Spleen (tissue), 11 donors: ENCODE measurements around the gene CNN3. TPM values are rescaled to one million over a fixed set of nuclear protein-coding genes. Genes with fewer than 3 reads are reported as not detected.

ENCODE experiments used
- DNase-seq: peaks from one replicate; pipeline ENCODE4 v3.0.0-alpha.2; 2020
- H3K27ac ChIP-seq, 8 donors: fragments of 200-600 bp; sonication (generic) in 7 of 8; 1 replicate in 4 of 8; 2 replicates in 4 of 8; pipeline versions ENCODE4 v1.5.0 to v1.8.0; 2016 to 2021; ENCODE audit warnings: inconsistent platforms in 4 of 8, mild to moderate bottlenecking in 4 of 8, moderate library complexity in 1 of 8
- H3K27me3 ChIP-seq, 7 donors: fragments of 200-600 bp; sonication (generic) in 6 of 7; replicated peaks in 1 of 7; 1 replicate in 4 of 7; 2 replicates in 3 of 7; pipeline versions ENCODE4 v1.5.0 to v1.8.0; 2016 to 2021; ENCODE audit warnings: inconsistent platforms in 3 of 7, mild to moderate bottlenecking in 1 of 7
- H3K36me3 ChIP-seq, 6 donors: fragments of 200-600 bp; sonication (generic) in 5 of 6; 1 replicate in 4 of 6; 2 replicates in 2 of 6; pipeline versions ENCODE4 v1.5.0 to v1.8.0; 2016 to 2021; ENCODE audit warnings: inconsistent platforms in 2 of 6
- H3K4me1 ChIP-seq, 6 donors: fragments of 200-600 bp; sonication (generic) in 5 of 6; 1 replicate in 3 of 6; 2 replicates in 3 of 6; pipeline versions ENCODE4 v1.5.0 to v1.8.0; 2016 to 2021; ENCODE audit warnings: inconsistent platforms in 3 of 6
- H3K4me3 ChIP-seq, 8 donors: fragments of 200-600 bp; sonication (generic) in 7 of 8; 1 replicate in 4 of 8; 2 replicates in 4 of 8; pipeline versions ENCODE4 v1.5.0 to v1.8.0; 2016 to 2021; ENCODE audit warnings: inconsistent platforms in 4 of 8, mild to moderate bottlenecking in 4 of 8, moderate library complexity in 2 of 8
- H3K9me3 ChIP-seq, 8 donors: fragments of 200-600 bp; sonication (generic) in 7 of 8; 1 replicate in 4 of 8; 2 replicates in 4 of 8; pipeline versions ENCODE4 v1.5.0 to v1.8.0; 2016 to 2021; ENCODE audit warnings: inconsistent platforms in 4 of 8
- CTCF ChIP-seq, 11 experiments: fragments of 200-600 bp in 7 of 11; fragments of 450-650 bp in 4 of 11; sonication (generic) in 4 of 11; IDR thresholded peaks in 8 of 11; conservative IDR thresholded peaks in 3 of 11; 1 replicate in 7 of 11; 2 replicates in 4 of 11; pipeline versions ENCODE4 v1.4.0 to v1.8.0; 2016 to 2021; ENCODE audit warnings: antibody characterized with exemption in 11 of 11, inconsistent platforms in 4 of 11, mild to moderate bottlenecking in 1 of 11
- POLR2A ChIP-seq, 3 donors: fragments of 450-650 bp; IDR thresholded peaks; one replicate each; pipeline ENCODE4 v1.5.1; 2017; ENCODE audit warnings: antibody characterized with exemption in 3 of 3, mild to moderate bottlenecking in 1 of 3
- POLR2AphosphoS5 ChIP-seq, 3 donors: sonication (generic); formaldehyde crosslinking; IDR thresholded peaks; one replicate each; pipeline ENCODE4 v1.5.1; 2017; ENCODE audit warnings: antibody characterized with exemption in 3 of 3
- WGBS, 5 donors: extraction: QIAGEN DNeasy Blood & Tissue Kit in 3 of 5; methylation state at CpG; one replicate each; pipeline versions ENCODE4 v1.1.5 to v1.1.7; 2013 to 2018; 5-methylcytosine and 5-hydroxymethylcytosine counted together
- intact Hi-C: fragments of 100-400 bp; cut with DNase I; formaldehyde crosslinking; loops from one replicate; pipeline ENCODE4 v1.15.0; 2023; ENCODE audit warnings: low total_unique reads
- polyA plus RNA-seq, 3 donors: library from polyadenylated mRNA; stranded (reverse); fragments of 200-250 nt; gene quantifications; one replicate each; pipeline ENCODE4 v1.2.1, GENCODE V29; 2013
- total RNA-seq, 7 donors: library from RNA; depleted of rRNA in 3 of 7; stranded (reverse); fragments of >200 nt in 3 of 7; fragmentation: NEBNext Ultra II Directional in 4 of 7; extraction: Animal tissue kit (Norgen Biotek cat#: 25700) in 4 of 7; gene quantifications; one replicate each; pipeline versions ENCODE4 v1.1.0 to v1.2.1, GENCODE V29; 2016 to 2021
- donor health status: healthy with polysubstance abuse.
- donor health status: DM: no; HTN: no; CAD: no; lungs with moderate emphysema.
- donor health status: DM: no; HTN: no; CAD: no.
- donor health status: Bipolar disorder and iron deficiency.
- donor health status: healthy.
- donor health status: DM: no; HTN: no; CAD: no.
- donor health status: DM: yes; HTN: yes; CAD: no.

Gene CNN3
- total and polyA plus RNA-seq, 10 donors = 27.4 to 124 (median 105) TPM

GRCh38 chr1:94949681-94950661 lies 23.1 kb upstream of the CNN3 start:
- WGBS, 5 donors = 82 to 87% (median 85%) methylated on average over 4 of the region's 4 CpGs
- H3K27me3 ChIP-seq = no peaks in the 10 kb centered on the region
- H3K27ac ChIP-seq = no peak overlapping the region
- no peaks in the 10 kb centered on the region for H3K9me3 ChIP-seq
- H3K4me1 ChIP-seq = peaks cover 0 to 8% (median 0%) of the 10 kb centered on the region in 6 donors
- H3K36me3 ChIP-seq = no peaks in the 10 kb centered on the region
- intact Hi-C loops = no loop called here
- H3K4me3 ChIP-seq = no peak overlapping the region
- no peak for TF ChIP-seq POLR2A (IDR thresholded peaks at IDR 0.05)
- TF ChIP-seq CTCF (IDR thresholded peaks at IDR 0.05 in 8 of 11, conservative IDR thresholded peaks at IDR 0.05 in 3 of 11) = no peak
- no peak for TF ChIP-seq POLR2AphosphoS5 (IDR thresholded peaks at IDR 0.05)
- DNase-seq = no peak

GRCh38 chr1:94947437-94947836 lies 20.5 kb upstream of the CNN3 start:
- Histone ChIP-seq H3K4me1 (no peaks in the 10 kb centered on the region), H3K9me3 (no peaks in the 10 kb centered on the region), H3K36me3 (no peaks in the 10 kb centered on the region), H3K4me3 (no peak overlapping the region), H3K27me3 (no peaks in the 10 kb centered on the region), H3K27ac (no peak overlapping the region)
- no peak for DNase-seq
- no peak for TF ChIP-seq CTCF (IDR thresholded peaks at IDR 0.05 in 8 of 11, conservative IDR thresholded peaks at IDR 0.05 in 3 of 11)
- no peak for TF ChIP-seq POLR2A (IDR thresholded peaks at IDR 0.05)
- TF ChIP-seq POLR2AphosphoS5 (IDR thresholded peaks at IDR 0.05) = no peak
- WGBS, 5 donors = 81 to 100% (median 94%) methylated on average over 1 of the region's 1 CpG
- intact Hi-C loops = no loop called here

GRCh38 chr1:94946886-94947285 lies 20.0 kb upstream of the CNN3 start:
- H3K27me3 ChIP-seq = no peaks in the 10 kb centered on the region
- no peak for DNase-seq
- H3K4me3 ChIP-seq = no peak overlapping the region
- no peak for TF ChIP-seq POLR2A (IDR thresholded peaks at IDR 0.05)
- TF ChIP-seq POLR2AphosphoS5 (IDR thresholded peaks at IDR 0.05) = no peak
- no peak for TF ChIP-seq CTCF (IDR thresholded peaks at IDR 0.05 in 8 of 11, conservative IDR thresholded peaks at IDR 0.05 in 3 of 11)
- H3K9me3 ChIP-seq = no peaks in the 10 kb centered on the region
- 53 to 66% (median 64%) methylated on average over 3 of the region's 3 CpGs for WGBS, 5 donors
- H3K4me1 ChIP-seq = no peaks in the 10 kb centered on the region
- intact Hi-C loops = no loop called here
- no peak overlapping the region for H3K27ac ChIP-seq
- no peaks in the 10 kb centered on the region for H3K36me3 ChIP-seq
